Neural cell (in vitro differentiated cells): ENCODE results near the gene PCDHGC3.

Experiments
- CTCF ChIP-seq: fragments of 450-650 bp; IDR thresholded peaks from 2 replicates; pipeline ENCODE4 v1.5.1; 2014; ENCODE audit warnings: antibody characterized with exemption, mild to moderate bottlenecking, moderate library complexity; ENCODE audit not compliant: poor library complexity, severe bottlenecking
- EP300 ChIP-seq: fragments of 450-650 bp; conservative IDR thresholded peaks from 2 replicates; pipeline ENCODE4 v1.6.1; 2014; ENCODE audit warnings: antibody characterized with exemption, mild to moderate bottlenecking, moderate library complexity; ENCODE audit not compliant: poor library complexity, severe bottlenecking
- MXI1 ChIP-seq: fragments of 450-650 bp; conservative IDR thresholded peaks from 2 replicates; pipeline ENCODE4 v1.6.1; 2014; ENCODE audit warnings: antibody characterized with exemption, mild to moderate bottlenecking; ENCODE audit not compliant: poor library complexity, severe bottlenecking
- RAD21 ChIP-seq: fragments of 450-650 bp; conservative IDR thresholded peaks from 2 replicates; pipeline ENCODE4 v1.6.1; 2014; ENCODE audit warnings: antibody characterized with exemption, mild to moderate bottlenecking, moderate library complexity
- REST ChIP-seq: IDR thresholded peaks from 2 replicates; pipeline ENCODE4 v1.6.1; 2012; ENCODE audit warnings: borderline replicate concordance

- no peak for TF ChIP-seq CTCF
- no peak for TF ChIP-seq EP300
- no peak for TF ChIP-seq MXI1
- no peak for TF ChIP-seq REST
- TF ChIP-seq RAD21 = no peak
These were observed 10.4 kb upstream of the PCDHGC3 start for GRCh38 chr5:141465351-141465750.
